ENCODE measurements around the gene GAS7. TPM values are rescaled to one million over a fixed set of nuclear protein-coding genes. Genes with fewer than 3 reads are reported as not detected.

Gene GAS7
- total RNA-seq, 1 experiment from 2014 or later = 2.5 TPM

- DNase-seq (ENCODE audit: low read depth) = peak; percentile 55
These were observed 147.8 kb downstream of the GAS7 start for GRCh38 chr17:10050597-10051101.

- DNase-seq (ENCODE audit: low read depth) = no peak
These were observed 149.6 kb downstream of the GAS7 start for GRCh38 chr17:10048629-10049350.

- no peak for DNase-seq (ENCODE audit: low read depth)
These were observed 151.3 kb downstream of the GAS7 start for GRCh38 chr17:10046786-10047785.

GRCh38 chr17:10045871-10046658 is 152.3 kb downstream of the GAS7 start:
- no peak for DNase-seq (ENCODE audit: low read depth)

- no peak for DNase-seq (ENCODE audit: low read depth)
These were observed 155.7 kb downstream of the GAS7 start for GRCh38 chr17:10042589-10043244.

GRCh38 chr17:10041916-10042588 is 156.4 kb downstream of the GAS7 start:
- no peak for DNase-seq (ENCODE audit: low read depth)

GRCh38 chr17:10041287-10041612 is 157.2 kb downstream of the GAS7 start:
- no peak for DNase-seq (ENCODE audit: low read depth)

- no peak for DNase-seq (ENCODE audit: low read depth)
These were observed 161.8 kb downstream of the GAS7 start for GRCh38 chr17:10036511-10037061.

GRCh38 chr17:10035885-10036284 is 162.5 kb downstream of the GAS7 start:
- no peak for DNase-seq (ENCODE audit: low read depth)

- no peak for DNase-seq (ENCODE audit: low read depth)
These were observed 163.5 kb downstream of the GAS7 start for GRCh38 chr17:10034719-10035475.

GRCh38 chr17:10033959-10034358 is 164.4 kb downstream of the GAS7 start:
- no peak for DNase-seq (ENCODE audit: low read depth)

- DNase-seq (ENCODE audit: low read depth) = no peak
These were observed 165.0 kb downstream of the GAS7 start for GRCh38 chr17:10033449-10033848.

GRCh38 chr17:10032118-10032852 is 166.1 kb downstream of the GAS7 start:
- no peak for DNase-seq (ENCODE audit: low read depth)

GRCh38 chr17:10031606-10032005 is 166.8 kb downstream of the GAS7 start:
- DNase-seq (ENCODE audit: low read depth) = no peak

GRCh38 chr17:10031127-10031526 is 167.3 kb downstream of the GAS7 start:
- DNase-seq (ENCODE audit: low read depth) = no peak

- DNase-seq (ENCODE audit: low read depth) = no peak
These were observed 169.3 kb downstream of the GAS7 start for GRCh38 chr17:10029129-10029528.

- no peak for DNase-seq (ENCODE audit: low read depth)
These were observed 172.2 kb downstream of the GAS7 start for GRCh38 chr17:10025976-10026901.

- DNase-seq (ENCODE audit: low read depth) = no peak
These were observed 173.2 kb downstream of the GAS7 start for GRCh38 chr17:10025224-10025623.
